HepG2 (cell line): ENCODE measurements around the gene CNFN. TPM values are rescaled to one million over a fixed set of nuclear protein-coding genes. Genes with fewer than 3 reads are reported as not detected.

Source experiments
- ATAC-seq: fragments of 200-7000 bp; cut with Tn5 transposase; 3 replicates; pipeline ENCODE4 v1.9.1; 2020; ENCODE audit warnings: mild to moderate bottlenecking, moderate library complexity
- BruUV-seq: library from RNA; stranded (reverse); fragments of 400-500 nt; replicated peaks from 2 replicates; lab custom pipeline; 2021; lab: Mats Ljungman, UMichigan
- CTCF ChIA-PET: fragments of 300-600 bp; formaldehyde crosslinking; extraction: SDS; loops from one replicate; lab custom pipeline; 2021; ENCODE audit warnings: low total read pairs, inconsistent platforms, low intra/inter-chr PET ratio; lab: Yijun Ruan, JAX
- POLR2A ChIA-PET: fragments of 350-600 bp; sonication (Branson Sonifier 250); formaldehyde crosslinking; loops from one replicate; lab custom pipeline; 2020; ENCODE audit warnings: antibody characterized with exemption, inconsistent platforms; lab: Yijun Ruan, JAX
- DNase-seq: peaks from one replicate; pipeline ENCODE4 v3.0.0-alpha.2; 2015; ENCODE audit warnings: low spot score
- FAIRE-seq: peaks from 3 replicates; lab custom pipeline; 2011; peaks lifted over from hg19 to GRCh38; lab: Jason Lieb, UNC
- H2AFZ ChIP-seq: one replicate; pipeline ENCODE4 v1.6.1; 2011; ENCODE audit warnings: low read length, inconsistent platforms
- H3K27ac ChIP-seq: fragments of 300-600 bp; 3 replicates; pipeline ENCODE4 v1.8.0; 2011; ENCODE audit warnings: mixed run types, mild to moderate bottlenecking, mixed read lengths, low read length, inconsistent platforms; ENCODE audit not compliant: insufficient read depth; ENCODE audit errors: extremely low read length
- H3K27me3 ChIP-seq, 2 experiments: fragments of 200-600 bp in 1 of 2; 2 replicates in 1 of 2; 3 replicates in 1 of 2; pipeline versions ENCODE4 v1.6.0 to v1.8.0; 2011; ENCODE audit warnings: low read length in 2 of 2, mild to moderate bottlenecking in 2 of 2, moderate library complexity in 2 of 2, inconsistent platforms in 1 of 2; ENCODE audit not compliant: insufficient read depth in 2 of 2, control insufficient read depth in 1 of 2
- H3K36me3 ChIP-seq, 2 experiments: fragments of 200-600 bp in 1 of 2; replicated peaks in 1 of 2; 2 replicates in 1 of 2; 3 replicates in 1 of 2; pipeline versions ENCODE4 v1.5.1 to v1.8.0; 2011; ENCODE audit warnings: low read length in 2 of 2, inconsistent platforms in 1 of 2; ENCODE audit not compliant: insufficient read depth in 2 of 2, control insufficient read depth in 1 of 2
- H3K4me1 ChIP-seq: 2 replicates; pipeline ENCODE4 v1.5.1; 2012; ENCODE audit warnings: low read length, inconsistent platforms; ENCODE audit not compliant: insufficient read depth
- H3K4me2 ChIP-seq: 2 replicates; pipeline ENCODE4 v1.6.0; 2011; ENCODE audit warnings: low read depth, low read length, inconsistent platforms
- H3K4me3 ChIP-seq, 3 experiments: fragments of 200-600 bp in 1 of 3; sonication (generic), shearing (Covaris generic) in 1 of 3; replicated peaks in 1 of 3; 2 replicates each; pipeline ENCODE4 v1.5.1; 2011 to 2016; ENCODE audit warnings: low read length in 3 of 3, inconsistent platforms in 2 of 3, low read depth in 2 of 3, mild to moderate bottlenecking in 2 of 3, control low read depth in 1 of 3, mixed read lengths in 1 of 3; ENCODE audit not compliant: insufficient read depth in 1 of 3
- H3K79me2 ChIP-seq: one replicate; pipeline ENCODE4 v1.6.1; 2011; ENCODE audit warnings: low read length, inconsistent platforms; ENCODE audit not compliant: insufficient read depth
- H3K9ac ChIP-seq: 2 replicates; pipeline ENCODE4 v1.6.0; 2011; ENCODE audit warnings: mild to moderate bottlenecking, low read depth, low read length, inconsistent platforms; ENCODE audit not compliant: insufficient read depth
- H3K9me3 ChIP-seq: 2 replicates; pipeline ENCODE4 v1.5.1; 2012; ENCODE audit warnings: mild to moderate bottlenecking, low read length
- H4K20me1 ChIP-seq: 2 replicates; pipeline ENCODE4 v1.6.0; 2011; ENCODE audit warnings: inconsistent platforms, mild to moderate bottlenecking, low read length, moderate library complexity; ENCODE audit not compliant: insufficient read depth
- ESRRA ChIP-seq: sonication (generic); formaldehyde crosslinking; IDR thresholded peaks from 2 replicates; pipeline ENCODE4 v1.5.1; 2020; ENCODE audit warnings: mild to moderate bottlenecking, low read depth, missing genetic modification reagents
- ETV5 ChIP-seq: IDR thresholded peaks from 2 replicates; pipeline ENCODE4 v1.6.1; 2018; ENCODE audit warnings: missing biosample characterization, missing genetic modification reagents, inconsistent platforms, borderline replicate concordance
- HMGXB3 ChIP-seq: sonication (generic); formaldehyde crosslinking; IDR thresholded peaks from 2 replicates; pipeline ENCODE4 v1.4.0; 2020; ENCODE audit warnings: missing genetic modification reagents, borderline replicate concordance
- KDM4B ChIP-seq: sonication (generic); formaldehyde crosslinking; IDR thresholded peaks from 2 replicates; pipeline ENCODE4 v1.4.0; 2020; ENCODE audit warnings: missing genetic modification reagents
- RXRB ChIP-seq: IDR thresholded peaks from 2 replicates; pipeline ENCODE4 v1.6.1; 2016; ENCODE audit warnings: borderline replicate concordance, missing genetic modification reagents, missing compliant biosample characterization
- SMARCC2 ChIP-seq: fragments of 450-650 bp; IDR thresholded peaks from 2 replicates; pipeline ENCODE4 v1.6.1; 2017; ENCODE audit warnings: antibody characterized with exemption, mild to moderate bottlenecking
- SOX13 ChIP-seq, 3 experiments: fragments of 450-650 bp in 1 of 3; sonication (generic) in 1 of 3; formaldehyde crosslinking in 1 of 3; IDR thresholded peaks in 2 of 3; conservative IDR thresholded peaks in 1 of 3; 2 replicates each; pipeline versions ENCODE4 v1.5.0 to v1.6.1; 2016 to 2020; ENCODE audit warnings: antibody characterized with exemption in 1 of 3, mild to moderate bottlenecking in 1 of 3, missing compliant biosample characterization in 1 of 3, missing genetic modification reagents in 1 of 3, moderate library complexity in 1 of 3
- TCF7L2 ChIP-seq: IDR thresholded peaks from 2 replicates; pipeline ENCODE4 v1.6.1; 2011; ENCODE audit warnings: mild to moderate bottlenecking, low read depth, low read length, moderate library complexity
- ZKSCAN1 ChIP-seq: fragments of 150-350 bp; IDR thresholded peaks from 2 replicates; pipeline ENCODE4 v1.6.1; 2014; ENCODE audit warnings: low read length
- ZNF569 ChIP-seq: sonication (generic); formaldehyde crosslinking; IDR thresholded peaks from 2 replicates; pipeline ENCODE4 v1.5.0; 2020; ENCODE audit warnings: mild to moderate bottlenecking, missing genetic modification reagents, moderate library complexity, borderline replicate concordance
- WGBS: methylation state at CpG from one replicate; pipeline ENCODE4 v1.1.6; 2017; ENCODE audit warnings: low lambda C conversion rate; 5-methylcytosine and 5-hydroxymethylcytosine counted together
- in situ Hi-C: cut with HindIII; loops from 2 replicates; pipeline ENCODE4 v1.10.0; 2017; ENCODE audit warnings: low pct_unique_long_range_greater_than_20kb; ENCODE audit not compliant: extremely low pct_ligation_motif_present
- intact Hi-C: fragments of 100-400 bp; cut with micrococcal nuclease; formaldehyde crosslinking; loops from one replicate; pipeline ENCODE4 v1.10.0; 2022; ENCODE audit not compliant: unreplicated experiment
- polyA plus RNA-seq, 8 experiments: library from polyadenylated mRNA; depleted of rRNA in 3 of 8; stranded (reverse) in 7 of 8; unstranded in 1 of 8; fragments of >200 nt; fragmentation: Illumina TruSeq in 4 of 8; extraction: Trizol in 4 of 8; gene quantifications; 2 replicates each; pipeline versions ENCODE4 v1.2.1 to v1.2.3, GENCODE V29; 2011 to 2016; ENCODE audit warnings: low read depth in 4 of 8, missing spikeins in 1 of 8, mixed read lengths in 1 of 8; ENCODE audit not compliant: insufficient read depth in 1 of 8
- total RNA-seq, 5 experiments: library from RNA; depleted of rRNA; stranded (reverse); fragments of >200 nt; fragmentation: Illumina TruSeq; extraction: Trizol; gene quantifications; 2 replicates each; pipeline ENCODE4 v1.2.3, GENCODE V29; 2016; ENCODE audit warnings: low read depth in 1 of 5

The CNFN gene
- total and polyA plus RNA-seq, 2 of the 13 experiments (the other 11 are each of a cell fraction or from before 2014, with no cell fraction given): 0.35 to 1.1 TPM

- TF ChIP-seq ZKSCAN1: no peak
- TF ChIP-seq SOX13 (IDR thresholded peaks at IDR 0.05): no peak
- TF ChIP-seq SOX13 (CRISPR knock-in tag; conservative IDR thresholded peaks at IDR 0.05 in 1 of 2, IDR thresholded peaks at IDR 0.05 in 1 of 2): no peak
- TF ChIP-seq ETV5 (CRISPR knock-in tag): no peak
- TF ChIP-seq HMGXB3 (CRISPR knock-in tag): no peak
- no peak for TF ChIP-seq SMARCC2
Measured at GRCh38 chr19:42427313-42427712, 37.2 kb upstream of the CNFN start, which contains the start of gene LIPE (continued).

DNA sequence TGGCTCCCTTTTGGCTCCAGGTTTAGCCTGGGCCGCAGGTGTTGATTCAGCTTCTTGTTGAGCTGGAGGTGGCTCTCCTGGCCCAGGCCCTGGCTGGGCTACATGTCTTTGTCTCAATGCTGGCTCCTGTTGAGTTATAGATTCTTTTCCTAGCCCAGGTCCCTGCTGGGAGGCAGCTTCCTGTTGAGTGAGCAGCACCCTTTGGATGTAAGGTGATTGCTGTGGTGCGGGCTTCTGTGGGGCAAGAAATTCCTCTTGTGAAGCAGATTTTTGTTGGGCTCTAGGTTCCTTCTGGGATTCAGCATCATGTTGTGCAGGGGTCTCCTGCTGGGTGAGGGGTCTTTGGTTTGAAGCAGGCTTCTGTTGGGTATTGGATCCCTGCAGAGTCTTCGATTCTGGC, 36.5 kb upstream of the CNFN start:
- no peak overlapping the region for H3K9ac ChIP-seq
- no peaks in the 10 kb centered on the region for H3K36me3 ChIP-seq
- H2AFZ ChIP-seq: peak overlapping the region; percentile 17
- H3K4me3 ChIP-seq: no peak overlapping the region
- H3K79me2 ChIP-seq: no peaks in the 10 kb centered on the region
- no TSS peak for BruUV-seq
- no peaks in the 10 kb centered on the region for H4K20me1 ChIP-seq
- no peak for FAIRE-seq
- ChIA-PET CTCF (no interaction called here), POLR2A (interaction anchor here (1.4 kb wide), 1 partner anchor 14 kb away, joined by 4 read pairs; no protein-coding TSS in a partner anchor)
- in situ Hi-C loops: no loop called here
- intact Hi-C loops: no loop called here
- 29% methylated on average over 1 of the region's 3 CpGs for WGBS
- no peaks in the 10 kb centered on the region for H3K9me3 ChIP-seq
- peak overlapping the region; percentile 9; the same call in 1 of the 2 replicates for H3K4me2 ChIP-seq
- peaks cover 48% of the 10 kb centered on the region for H3K4me1 ChIP-seq
- no peak overlapping the region for H3K27ac ChIP-seq
- TF ChIP-seq ESRRA (CRISPR knock-in tag): no peak
- TF ChIP-seq ZNF569: no peak
- TF ChIP-seq TCF7L2: no peak
- no peak for TF ChIP-seq RXRB (CRISPR knock-in tag)
- TF ChIP-seq KDM4B (CRISPR knock-in tag): no peak
- ATAC-seq: no peak
- peaks cover 4 to 26% of the 10 kb centered on the region in 2 experiments; a peak in 4 of 5 replicates for H3K27me3 ChIP-seq
- DNase-seq: no peak
